SU-DHL-6 (cell line): Measurements from ENCODE around the gene CD19.
"Not testable (repeated sequence)": the region's sequence is repeated elsewhere in the genome, so short reads cannot be mapped to it uniquely, and the experiment has no call there.

Experiments
- H2AFZ ChIP-seq: fragments of 200-600 bp; sonication (generic); 2 replicates; pipeline ENCODE4 v1.6.1; 2014; ENCODE audit warnings: low read depth, mild to moderate bottlenecking, moderate library complexity, mixed read lengths, antibody characterized with exemption, low read length; ENCODE audit not compliant: severe bottlenecking
- H3F3A ChIP-seq: fragments of 200-600 bp; shearing (Covaris generic); 2 replicates; pipeline ENCODE4 v1.6.0; 2016; ENCODE audit warnings: antibody characterized with exemption, mild to moderate bottlenecking; ENCODE audit not compliant: insufficient read depth
- H3K27ac ChIP-seq: fragments of 200-600 bp; sonication (generic); 2 replicates; pipeline ENCODE4 v1.5.1; 2016; ENCODE audit warnings: low read depth, mild to moderate bottlenecking, low read length, moderate library complexity, mixed read lengths
- H3K27me3 ChIP-seq: fragments of 200-600 bp; sonication (generic), shearing (Covaris generic); 2 replicates; pipeline ENCODE4 v1.6.0; 2014; ENCODE audit warnings: mild to moderate bottlenecking, low read length
- H3K36me3 ChIP-seq: fragments of 200-600 bp; sonication (generic); 2 replicates; pipeline ENCODE4 v1.6.1; 2014; ENCODE audit warnings: mild to moderate bottlenecking, low read length, mixed read lengths
- H3K4me2 ChIP-seq: fragments of 300-600, 200-600 bp; shearing (Covaris generic), sonication (generic); 2 replicates; pipeline ENCODE4 v1.6.0; 2014; ENCODE audit warnings: low read length, low read depth, mild to moderate bottlenecking; ENCODE audit not compliant: poor library complexity, severe bottlenecking
- H3K4me3 ChIP-seq: fragments of 200-600 bp; sonication (generic); 2 replicates; pipeline ENCODE4 v1.5.1; 2014; ENCODE audit warnings: antibody characterized with exemption, low read length, mild to moderate bottlenecking, mixed read lengths; ENCODE audit not compliant: insufficient read depth, poor library complexity, severe bottlenecking
- H3K79me2 ChIP-seq: fragments of 200-600 bp; sonication (generic); 2 replicates; pipeline ENCODE4 v1.6.1; 2014; ENCODE audit warnings: mild to moderate bottlenecking, low read length, moderate library complexity; ENCODE audit not compliant: insufficient read depth
- H3K9ac ChIP-seq: fragments of 200-600 bp; sonication (generic); 2 replicates; pipeline ENCODE4 v1.7.0; 2014; ENCODE audit warnings: mild to moderate bottlenecking, low read length
- H3K9me2 ChIP-seq: fragments of 200-600 bp; sonication (generic); replicated peaks from 2 replicates; pipeline ENCODE4 v1.6.1; 2014; ENCODE audit warnings: low read length; ENCODE audit not compliant: insufficient read depth
- H3K9me3 ChIP-seq: fragments of 200-600 bp; sonication (generic); 2 replicates; pipeline ENCODE4 v1.6.1; 2014; ENCODE audit warnings: low read length, mixed read lengths; ENCODE audit not compliant: insufficient read depth
- H4K20me1 ChIP-seq: fragments of 200-600 bp; sonication (generic); 2 replicates; pipeline ENCODE4 v1.6.1; 2014; ENCODE audit warnings: low read depth, mild to moderate bottlenecking, antibody characterized with exemption, low read length, moderate library complexity, mixed read lengths
- EZH2phosphoT487 ChIP-seq: fragments of 200-600 bp; sonication (generic), shearing (Covaris generic); conservative IDR thresholded peaks from 2 replicates; pipeline ENCODE4 v1.6.1; 2018; ENCODE audit warnings: mild to moderate bottlenecking, antibody characterized with exemption, low read length, moderate library complexity, mixed read lengths
- TF ChIP-seq, protein P1 (sequence below): fragments of 200-600 bp; sonication (generic); IDR thresholded peaks from one replicate; pipeline ENCODE4 v1.5.1; 2017; ENCODE audit warnings: antibody characterized with exemption, mild to moderate bottlenecking, low read length, moderate library complexity; ENCODE audit not compliant: insufficient read depth, poor library complexity, severe bottlenecking

The CD19 gene

GRCh38 chr16:28967156-28967555 is 35.4 kb downstream of the CD19 start:
- Histone ChIP-seq H2AFZ (no peak overlapping the region), H3F3A (peaks cover 10% of the 10 kb centered on the region; the same call in 1 of the 2 replicates), H3K9me2 (no peaks in the 10 kb centered on the region), H3K36me3 (peaks cover 8% of the 10 kb centered on the region; the same call in 1 of the 2 replicates), H3K4me3 (no peak overlapping the region), H3K79me2 (no peaks in the 10 kb centered on the region), H3K27ac (no peak overlapping the region), H4K20me1 (no peaks in the 10 kb centered on the region; the same call in 1 of the 2 replicates), H3K9ac (no peak overlapping the region), H3K27me3 (no peaks in the 10 kb centered on the region), H3K9me3 (no peaks in the 10 kb centered on the region), H3K4me2 (no peak overlapping the region)
- no peak for TF ChIP-seq EZH2phosphoT487
- TF ChIP-seq, protein P1, sequence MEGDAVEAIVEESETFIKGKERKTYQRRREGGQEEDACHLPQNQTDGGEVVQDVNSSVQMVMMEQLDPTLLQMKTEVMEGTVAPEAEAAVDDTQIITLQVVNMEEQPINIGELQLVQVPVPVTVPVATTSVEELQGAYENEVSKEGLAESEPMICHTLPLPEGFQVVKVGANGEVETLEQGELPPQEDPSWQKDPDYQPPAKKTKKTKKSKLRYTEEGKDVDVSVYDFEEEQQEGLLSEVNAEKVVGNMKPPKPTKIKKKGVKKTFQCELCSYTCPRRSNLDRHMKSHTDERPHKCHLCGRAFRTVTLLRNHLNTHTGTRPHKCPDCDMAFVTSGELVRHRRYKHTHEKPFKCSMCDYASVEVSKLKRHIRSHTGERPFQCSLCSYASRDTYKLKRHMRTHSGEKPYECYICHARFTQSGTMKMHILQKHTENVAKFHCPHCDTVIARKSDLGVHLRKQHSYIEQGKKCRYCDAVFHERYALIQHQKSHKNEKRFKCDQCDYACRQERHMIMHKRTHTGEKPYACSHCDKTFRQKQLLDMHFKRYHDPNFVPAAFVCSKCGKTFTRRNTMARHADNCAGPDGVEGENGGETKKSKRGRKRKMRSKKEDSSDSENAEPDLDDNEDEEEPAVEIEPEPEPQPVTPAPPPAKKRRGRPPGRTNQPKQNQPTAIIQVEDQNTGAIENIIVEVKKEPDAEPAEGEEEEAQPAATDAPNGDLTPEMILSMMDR: no peak

DNA sequence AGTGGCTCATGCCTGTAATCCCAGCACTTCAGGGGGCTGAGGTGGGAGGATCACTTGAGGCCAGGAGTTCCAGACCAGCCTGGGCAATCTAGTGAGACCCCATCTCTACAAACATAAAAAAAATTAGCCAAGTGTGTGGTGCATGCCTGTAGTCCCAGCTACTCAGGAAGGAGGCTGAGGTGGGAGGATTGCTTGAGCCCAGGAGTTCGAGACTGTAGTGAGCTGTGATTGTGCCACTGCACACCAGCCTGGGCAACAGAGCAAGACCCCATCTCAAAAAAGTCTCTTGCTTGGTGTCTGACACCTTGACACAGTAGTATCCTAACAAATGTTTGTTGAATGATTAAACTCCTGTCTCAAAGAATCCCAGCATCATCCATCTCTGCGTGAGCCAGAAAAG is 37.9 kb downstream of the CD19 start:
- H3K27ac ChIP-seq, H4K20me1 ChIP-seq, H3K9ac ChIP-seq, H3K36me3 ChIP-seq, H3K27me3 ChIP-seq, H3K9me2 ChIP-seq, H3K79me2 ChIP-seq, H3K4me2 ChIP-seq, H3K4me3 ChIP-seq, H3K9me3 ChIP-seq, H2AFZ ChIP-seq: not testable (repeated sequence)
- peaks cover 11% of the 10 kb centered on the region; the same call in 1 of the 2 replicates for H3F3A ChIP-seq

DNA sequence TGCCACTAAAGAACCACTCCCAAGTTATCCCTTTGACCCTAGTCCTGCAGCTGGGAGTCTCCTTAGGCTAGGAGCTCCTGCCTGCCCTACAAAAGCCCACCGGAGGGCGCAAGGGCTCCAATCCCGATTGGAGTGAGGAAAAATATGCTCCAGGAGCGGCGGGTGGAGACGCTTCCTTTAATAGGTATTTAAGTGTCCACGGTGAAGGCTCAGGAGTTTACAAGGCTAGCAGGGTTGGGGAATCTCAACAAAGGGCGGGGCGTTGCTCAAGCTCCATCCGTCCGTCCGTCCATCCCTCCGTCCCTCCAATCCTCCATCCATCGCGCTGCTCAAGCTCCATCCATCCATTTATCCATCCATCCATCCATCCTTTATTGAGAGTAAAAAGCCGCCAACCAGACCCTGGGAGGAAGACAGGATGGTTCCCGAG is 42.3 kb downstream of the CD19 start:
- no peak for TF ChIP-seq EZH2phosphoT487
- TF ChIP-seq, protein P1: peak; percentile 78
- Histone ChIP-seq H3K36me3 (no peaks in the 10 kb centered on the region), H3K9ac (peak overlapping the region; percentile 80), H4K20me1 (no peaks in the 10 kb centered on the region), H3K79me2 (no peaks in the 10 kb centered on the region), H3F3A (peaks cover 4% of the 10 kb centered on the region), H3K27ac (no peak overlapping the region), H3K4me2 (peak overlapping the region; percentile 85), H3K4me3 (peak overlapping the region; percentile 92), H3K9me3 (no peaks in the 10 kb centered on the region), H3K9me2 (no peaks in the 10 kb centered on the region), H2AFZ (peak overlapping the region; percentile 88), H3K27me3 (no peaks in the 10 kb centered on the region)

DNA sequence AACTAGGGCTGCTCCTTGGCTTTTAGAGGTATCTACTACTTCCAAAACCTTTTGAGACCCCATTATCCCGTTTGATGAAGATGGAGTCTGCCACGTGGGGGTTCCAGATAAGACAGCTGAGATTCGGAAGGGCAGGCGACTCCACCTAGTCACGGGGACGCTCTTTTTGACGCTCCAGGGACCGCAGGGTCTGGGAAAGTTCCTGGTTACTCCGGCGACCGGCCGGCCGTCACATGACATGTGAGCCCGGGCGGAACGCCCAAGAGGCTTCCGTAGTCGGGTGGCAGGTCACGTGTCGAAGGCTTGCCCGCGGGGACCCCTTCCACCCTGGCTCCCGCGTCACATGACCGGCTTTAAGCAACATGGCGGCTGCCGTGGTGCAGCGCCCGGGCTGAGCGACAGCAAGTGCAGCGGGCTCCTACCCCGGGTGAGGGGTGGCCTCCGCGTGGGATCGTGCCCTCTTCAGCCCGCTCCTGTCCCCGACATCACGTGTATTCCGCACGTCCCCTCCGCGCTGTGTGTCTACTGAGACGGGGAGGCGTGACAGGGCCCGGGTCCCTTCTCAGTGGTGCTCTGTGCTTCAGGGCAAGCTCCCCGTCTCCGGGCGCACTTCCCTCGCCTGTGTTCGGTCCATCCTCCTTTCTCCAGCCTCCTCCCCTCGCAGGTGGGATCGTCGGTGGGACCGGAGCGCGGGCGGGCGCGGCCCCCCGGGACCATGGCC is 42.8 kb downstream of the CD19 start, which contains the start of gene SPNS1:
TSS of gene SPNS1 (plus strand) at position 342 of the 721 bp plus-strand sequence. CDS start at position 716, 374 bp downstream.
- Histone ChIP-seq H3K9ac (peak within 1 kb of the TSS; percentile 80), H3F3A (peaks cover 4% of the 10 kb centered on the region), H4K20me1 (no peaks in the 10 kb centered on the region), H3K79me2 (no peaks in the 10 kb centered on the region), H3K36me3 (no peaks in the 10 kb centered on the region), H3K9me3 (no peaks in the 10 kb centered on the region), H3K4me2 (peak within 1 kb of the TSS; percentile 85), H2AFZ (peak within 1 kb of the TSS; percentile 88), H3K27ac (no peak within 1 kb of the TSS), H3K27me3 (no peaks in the 10 kb centered on the region), H3K4me3 (peak within 1 kb of the TSS; percentile 92), H3K9me2 (no peaks in the 10 kb centered on the region)
- no peak for TF ChIP-seq EZH2phosphoT487
- TF ChIP-seq, protein P1: no peak
